HL-60 (cell line): ENCODE results near the gene ETV7.

Experiments used
- DNase-seq, 2 experiments: peaks; one replicate each; pipeline ENCODE4 v3.0.0-alpha.2; 2010 to 2020; ENCODE audit warnings: low read depth in 1 of 2, low spot score in 1 of 2
- H3K27ac ChIP-seq: fragments of 250-450 bp; sonication (Bioruptor Pico); replicated peaks from 2 replicates; pipeline ENCODE4 v1.5.1; 2020; ENCODE audit warnings: mild to moderate bottlenecking, moderate library complexity
- H3K27me3 ChIP-seq: fragments of 250-450 bp; sonication (Bioruptor Pico); 2 replicates; pipeline ENCODE4 v1.5.1; 2021; ENCODE audit warnings: mild to moderate bottlenecking, moderate library complexity; ENCODE audit not compliant: insufficient read depth, poor library complexity, severe bottlenecking
- H3K4me3 ChIP-seq: replicated peaks from 2 replicates; pipeline ENCODE4 v1.5.1; 2011; ENCODE audit warnings: mild to moderate bottlenecking, control low read depth, low read length; ENCODE audit not compliant: insufficient read depth
- GABPA ChIP-seq: IDR thresholded peaks from 2 replicates; pipeline ENCODE4 v1.6.1; 2012; ENCODE audit warnings: low read depth
- POLR2AphosphoS5 ChIP-seq: IDR thresholded peaks from 2 replicates; pipeline ENCODE4 v1.6.1; 2012; ENCODE audit warnings: low read depth
- SPI1 ChIP-seq: IDR thresholded peaks from 2 replicates; pipeline ENCODE4 v1.6.1; 2012; ENCODE audit warnings: low read depth, mild to moderate bottlenecking, borderline replicate concordance
- TF ChIP-seq, protein P1 (sequence below): IDR thresholded peaks from one replicate; pipeline ENCODE4 v1.5.1; 2011; ENCODE audit warnings: low read length, control low read depth, inconsistent platforms; ENCODE audit not compliant: insufficient read depth
- TF ChIP-seq, protein P2 (sequence below): IDR thresholded peaks from 2 replicates; pipeline ENCODE4 v1.6.1; 2012; ENCODE audit warnings: low read depth; ENCODE audit not compliant: insufficient replicate concordance

Gene ETV7

DNA sequence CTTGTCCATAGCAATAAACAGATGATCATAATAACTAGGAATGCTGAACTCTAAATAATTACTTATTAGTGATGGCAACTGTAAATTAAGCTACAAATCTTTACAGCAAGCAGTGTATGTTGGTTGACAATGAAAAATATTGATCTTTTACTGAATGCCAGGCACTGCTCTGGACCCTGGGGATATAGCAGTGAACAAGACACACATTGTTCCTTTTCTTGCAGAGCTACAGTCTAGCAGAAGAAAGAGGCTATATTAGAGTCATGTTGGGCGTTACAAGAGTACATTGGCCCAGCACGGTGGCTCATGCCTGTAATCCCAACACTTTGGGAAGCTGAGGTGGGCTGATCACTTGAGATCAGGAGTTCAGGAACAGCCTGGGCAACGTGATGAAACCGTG is 43.7 kb upstream of the ETV7 start:
- no peak for TF ChIP-seq POLR2AphosphoS5
- TF ChIP-seq GABPA, result no peak
- TF ChIP-seq, protein P1, sequence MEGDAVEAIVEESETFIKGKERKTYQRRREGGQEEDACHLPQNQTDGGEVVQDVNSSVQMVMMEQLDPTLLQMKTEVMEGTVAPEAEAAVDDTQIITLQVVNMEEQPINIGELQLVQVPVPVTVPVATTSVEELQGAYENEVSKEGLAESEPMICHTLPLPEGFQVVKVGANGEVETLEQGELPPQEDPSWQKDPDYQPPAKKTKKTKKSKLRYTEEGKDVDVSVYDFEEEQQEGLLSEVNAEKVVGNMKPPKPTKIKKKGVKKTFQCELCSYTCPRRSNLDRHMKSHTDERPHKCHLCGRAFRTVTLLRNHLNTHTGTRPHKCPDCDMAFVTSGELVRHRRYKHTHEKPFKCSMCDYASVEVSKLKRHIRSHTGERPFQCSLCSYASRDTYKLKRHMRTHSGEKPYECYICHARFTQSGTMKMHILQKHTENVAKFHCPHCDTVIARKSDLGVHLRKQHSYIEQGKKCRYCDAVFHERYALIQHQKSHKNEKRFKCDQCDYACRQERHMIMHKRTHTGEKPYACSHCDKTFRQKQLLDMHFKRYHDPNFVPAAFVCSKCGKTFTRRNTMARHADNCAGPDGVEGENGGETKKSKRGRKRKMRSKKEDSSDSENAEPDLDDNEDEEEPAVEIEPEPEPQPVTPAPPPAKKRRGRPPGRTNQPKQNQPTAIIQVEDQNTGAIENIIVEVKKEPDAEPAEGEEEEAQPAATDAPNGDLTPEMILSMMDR, result no peak
- no peak for TF ChIP-seq SPI1
- TF ChIP-seq, protein P2, sequence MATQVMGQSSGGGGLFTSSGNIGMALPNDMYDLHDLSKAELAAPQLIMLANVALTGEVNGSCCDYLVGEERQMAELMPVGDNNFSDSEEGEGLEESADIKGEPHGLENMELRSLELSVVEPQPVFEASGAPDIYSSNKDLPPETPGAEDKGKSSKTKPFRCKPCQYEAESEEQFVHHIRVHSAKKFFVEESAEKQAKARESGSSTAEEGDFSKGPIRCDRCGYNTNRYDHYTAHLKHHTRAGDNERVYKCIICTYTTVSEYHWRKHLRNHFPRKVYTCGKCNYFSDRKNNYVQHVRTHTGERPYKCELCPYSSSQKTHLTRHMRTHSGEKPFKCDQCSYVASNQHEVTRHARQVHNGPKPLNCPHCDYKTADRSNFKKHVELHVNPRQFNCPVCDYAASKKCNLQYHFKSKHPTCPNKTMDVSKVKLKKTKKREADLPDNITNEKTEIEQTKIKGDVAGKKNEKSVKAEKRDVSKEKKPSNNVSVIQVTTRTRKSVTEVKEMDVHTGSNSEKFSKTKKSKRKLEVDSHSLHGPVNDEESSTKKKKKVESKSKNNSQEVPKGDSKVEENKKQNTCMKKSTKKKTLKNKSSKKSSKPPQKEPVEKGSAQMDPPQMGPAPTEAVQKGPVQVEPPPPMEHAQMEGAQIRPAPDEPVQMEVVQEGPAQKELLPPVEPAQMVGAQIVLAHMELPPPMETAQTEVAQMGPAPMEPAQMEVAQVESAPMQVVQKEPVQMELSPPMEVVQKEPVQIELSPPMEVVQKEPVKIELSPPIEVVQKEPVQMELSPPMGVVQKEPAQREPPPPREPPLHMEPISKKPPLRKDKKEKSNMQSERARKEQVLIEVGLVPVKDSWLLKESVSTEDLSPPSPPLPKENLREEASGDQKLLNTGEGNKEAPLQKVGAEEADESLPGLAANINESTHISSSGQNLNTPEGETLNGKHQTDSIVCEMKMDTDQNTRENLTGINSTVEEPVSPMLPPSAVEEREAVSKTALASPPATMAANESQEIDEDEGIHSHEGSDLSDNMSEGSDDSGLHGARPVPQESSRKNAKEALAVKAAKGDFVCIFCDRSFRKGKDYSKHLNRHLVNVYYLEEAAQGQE, result no peak
- H3K27me3 ChIP-seq, result no peaks in the 10 kb centered on the region
- H3K27ac ChIP-seq, result no peak overlapping the region
- H3K4me3 ChIP-seq, result no peak overlapping the region
- DNase-seq, result no peak

DNA sequence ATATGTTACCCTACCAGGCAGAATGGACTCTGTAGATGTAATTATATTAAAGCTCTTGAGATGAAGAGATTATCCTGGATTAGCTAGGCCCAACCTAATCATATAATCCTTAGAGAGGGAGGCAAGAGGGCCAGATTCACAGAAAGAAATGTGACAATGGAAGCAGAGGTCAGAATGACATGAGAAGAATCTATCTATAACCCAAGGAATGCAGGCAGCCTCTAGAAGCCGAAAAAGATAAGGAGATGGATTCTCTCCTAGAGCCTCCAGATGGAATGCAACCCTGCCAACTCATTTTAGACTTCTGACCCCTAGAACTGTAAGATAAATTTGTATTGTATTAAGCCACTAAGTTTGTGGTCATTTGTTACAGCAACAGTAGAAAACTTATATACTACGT is 42.9 kb upstream of the ETV7 start:
- no peak for DNase-seq
- H3K27me3 ChIP-seq, result no peaks in the 10 kb centered on the region
- H3K27ac ChIP-seq, result no peak overlapping the region
- no peak overlapping the region for H3K4me3 ChIP-seq
- TF ChIP-seq SPI1, result no peak
- no peak for TF ChIP-seq POLR2AphosphoS5
- TF ChIP-seq, protein P1, result no peak
- TF ChIP-seq, protein P2, result no peak
- TF ChIP-seq GABPA, result no peak

DNA sequence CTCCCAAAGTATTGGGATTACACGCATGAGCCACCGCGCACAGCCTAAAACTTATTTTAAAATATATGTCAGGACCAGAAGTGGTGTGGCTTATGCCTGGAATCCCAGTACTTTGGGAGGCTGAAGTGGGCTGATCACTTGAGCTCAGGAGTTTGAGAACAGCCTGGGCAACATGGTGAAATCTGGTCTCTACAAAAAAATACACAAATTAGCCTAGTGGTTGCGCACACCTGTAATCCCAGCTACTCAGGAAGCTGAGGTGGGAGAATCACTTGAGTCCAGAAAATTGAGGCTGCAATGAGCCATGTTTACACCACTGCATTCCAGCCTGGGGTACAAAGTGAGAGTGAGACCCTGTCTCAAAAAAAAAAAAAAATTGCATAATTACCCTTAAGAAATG is 41.4 kb upstream of the ETV7 start:
- TF ChIP-seq GABPA, result no peak
- no peak for TF ChIP-seq POLR2AphosphoS5
- TF ChIP-seq, protein P2, result no peak
- TF ChIP-seq, protein P1, result no peak
- no peak for TF ChIP-seq SPI1
- DNase-seq, result no peak
- Histone ChIP-seq H3K27ac (no peak overlapping the region), H3K27me3 (no peaks in the 10 kb centered on the region), H3K4me3 (no peak overlapping the region)
